Neural cell (in vitro differentiated cells): Measurements from ENCODE around the gene SEMA3F. TPM values are rescaled to one million over a fixed set of nuclear protein-coding genes. Genes with fewer than 3 reads are reported as not detected.

Experiments used
- H2AFZ ChIP-seq: fragments of 200-600, 300-800 bp; sonication (generic), shearing (Covaris generic); 2 replicates; pipeline ENCODE4 v1.6.0; 2014; ENCODE audit warnings: low read depth, mild to moderate bottlenecking, antibody characterized with exemption, low read length, moderate library complexity
- H3F3A ChIP-seq: fragments of 200-600 bp; shearing (Covaris generic); 2 replicates; pipeline ENCODE4 v1.6.1; 2016; ENCODE audit warnings: mild to moderate bottlenecking, moderate library complexity, mixed read lengths, antibody characterized with exemption, low read length; ENCODE audit not compliant: insufficient read depth, poor library complexity, severe bottlenecking
- H3K27ac ChIP-seq: fragments of 200-600, 300-800 bp; sonication (generic), shearing (Covaris generic); 2 replicates; pipeline ENCODE4 v1.5.1; 2014; ENCODE audit warnings: mild to moderate bottlenecking, low read length, moderate library complexity
- H3K27me3 ChIP-seq: fragments of 300-800, 200-600 bp; sonication (generic), shearing (Covaris generic); 2 replicates; pipeline ENCODE4 v1.6.0; 2014; ENCODE audit warnings: mild to moderate bottlenecking, low read depth, low read length, moderate library complexity; ENCODE audit not compliant: insufficient read depth
- H3K36me3 ChIP-seq: fragments of 300-800, 200-600 bp; sonication (generic), shearing (Covaris generic); 2 replicates; pipeline ENCODE4 v1.5.1; 2014; ENCODE audit warnings: mild to moderate bottlenecking, antibody characterized with exemption, low read length, moderate library complexity; ENCODE audit not compliant: insufficient read depth
- H3K4me2 ChIP-seq: fragments of 300-800, 200-600 bp; sonication (generic), shearing (Covaris generic); 2 replicates; pipeline ENCODE4 v1.6.0; 2014; ENCODE audit warnings: mild to moderate bottlenecking, low read length
- H3K4me3 ChIP-seq: fragments of 300-800, 200-600 bp; sonication (generic), shearing (Covaris generic); 2 replicates; pipeline ENCODE4 v1.5.1; 2014; ENCODE audit warnings: mild to moderate bottlenecking, low read length, moderate library complexity
- H3K79me2 ChIP-seq: fragments of 200-600 bp; shearing (Covaris generic); replicated peaks from 2 replicates; pipeline ENCODE4 v1.6.0; 2014; ENCODE audit warnings: mild to moderate bottlenecking, low read length, moderate library complexity; ENCODE audit not compliant: insufficient read depth
- H3K9ac ChIP-seq: fragments of 300-800, 200-600 bp; sonication (generic), shearing (Covaris generic); 2 replicates; pipeline ENCODE4 v1.6.1; 2016; ENCODE audit warnings: mild to moderate bottlenecking, low read length, mixed read lengths
- H3K9me2 ChIP-seq: fragments of 200-600 bp; shearing (Covaris generic); 2 replicates; pipeline ENCODE4 v1.6.1; 2016; ENCODE audit warnings: mild to moderate bottlenecking, low read length, mixed read lengths; ENCODE audit not compliant: insufficient read depth
- H3K9me3 ChIP-seq: fragments of 200-600, 300-800 bp; sonication (generic), shearing (Covaris generic); 2 replicates; pipeline ENCODE4 v1.6.1; 2016; ENCODE audit warnings: mild to moderate bottlenecking, mixed run types, low read length, moderate library complexity, mixed read lengths
- H4K20me1 ChIP-seq: fragments of 200-600 bp; shearing (Covaris generic); 2 replicates; pipeline ENCODE4 v1.6.1; 2016; ENCODE audit warnings: mild to moderate bottlenecking, mixed run types; ENCODE audit not compliant: insufficient read depth
- EP300 ChIP-seq: fragments of 450-650 bp; conservative IDR thresholded peaks from 2 replicates; pipeline ENCODE4 v1.6.1; 2014; ENCODE audit warnings: antibody characterized with exemption, mild to moderate bottlenecking, moderate library complexity; ENCODE audit not compliant: poor library complexity, severe bottlenecking
- EZH2 ChIP-seq: fragments of 200-600, 300-800 bp; shearing (Covaris generic), sonication (generic); IDR thresholded peaks from 2 replicates; pipeline ENCODE4 v1.6.1; 2014; ENCODE audit warnings: antibody characterized with exemption, low read length, borderline replicate concordance, mild to moderate bottlenecking; ENCODE audit not compliant: insufficient read depth, poor library complexity, severe bottlenecking
- MXI1 ChIP-seq: fragments of 450-650 bp; conservative IDR thresholded peaks from 2 replicates; pipeline ENCODE4 v1.6.1; 2014; ENCODE audit warnings: antibody characterized with exemption, mild to moderate bottlenecking; ENCODE audit not compliant: poor library complexity, severe bottlenecking
- POLR2AphosphoS5 ChIP-seq: IDR thresholded peaks from 2 replicates; pipeline ENCODE4 v1.6.1; 2012
- RAD21 ChIP-seq: fragments of 450-650 bp; conservative IDR thresholded peaks from 2 replicates; pipeline ENCODE4 v1.6.1; 2014; ENCODE audit warnings: antibody characterized with exemption, mild to moderate bottlenecking, moderate library complexity
- SMC3 ChIP-seq: fragments of 450-650 bp; conservative IDR thresholded peaks from 2 replicates; pipeline ENCODE4 v1.6.1; 2014; ENCODE audit warnings: antibody characterized with exemption, mild to moderate bottlenecking, moderate library complexity; ENCODE audit not compliant: poor library complexity
- TAF1 ChIP-seq: IDR thresholded peaks from 2 replicates; pipeline ENCODE4 v1.6.1; 2012; ENCODE audit warnings: low read depth
- polyA plus RNA-seq: library from polyadenylated mRNA; depleted of rRNA; stranded (reverse); fragments of >200 nt; gene quantifications from 2 replicates; pipeline ENCODE4 v1.2.3, GENCODE V29; 2014
- TF ChIP-seq, protein P1 (sequence below): fragments of 450-650 bp; IDR thresholded peaks from 2 replicates; pipeline ENCODE4 v1.5.1; 2014; ENCODE audit warnings: antibody characterized with exemption, mild to moderate bottlenecking, moderate library complexity; ENCODE audit not compliant: poor library complexity, severe bottlenecking
- TF ChIP-seq, protein P2 (sequence below): IDR thresholded peaks from 2 replicates; pipeline ENCODE4 v1.6.1; 2012; ENCODE audit warnings: borderline replicate concordance

SEMA3F gene
- polyA plus RNA-seq, 1 donor from 2014 or later = 17.0 TPM

DNA sequence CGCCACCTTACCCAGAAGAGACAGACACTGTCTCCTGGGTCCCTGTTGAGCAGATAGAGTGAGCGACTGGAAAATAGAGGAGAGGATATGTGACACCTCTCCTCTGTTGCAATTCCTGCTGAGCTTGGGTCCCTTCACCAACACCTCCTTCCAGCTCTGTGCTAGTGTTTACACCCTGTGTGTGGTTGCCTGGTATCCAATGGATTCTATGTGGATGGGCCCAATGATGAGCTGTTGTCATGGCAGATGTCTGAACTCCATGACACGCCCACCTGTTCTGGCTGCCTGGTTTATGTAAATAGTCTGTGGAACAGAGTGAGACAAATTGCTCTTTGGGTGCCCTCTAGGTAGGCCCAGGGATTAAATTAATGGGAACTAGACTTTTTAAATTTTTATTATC is 42.7 kb upstream of the SEMA3F start:
- H3K4me3 ChIP-seq = no peak overlapping the region
- H3F3A ChIP-seq = no peaks in the 10 kb centered on the region
- no peaks in the 10 kb centered on the region for H4K20me1 ChIP-seq
- no peaks in the 10 kb centered on the region for H3K79me2 ChIP-seq
- peaks cover 17% of the 10 kb centered on the region for H3K36me3 ChIP-seq
- no peak overlapping the region for H3K9ac ChIP-seq
- no peak overlapping the region for H3K27ac ChIP-seq
- H3K27me3 ChIP-seq = no peaks in the 10 kb centered on the region
- no peak overlapping the region for H2AFZ ChIP-seq
- H3K9me3 ChIP-seq = no peaks in the 10 kb centered on the region
- TF ChIP-seq, protein P1, sequence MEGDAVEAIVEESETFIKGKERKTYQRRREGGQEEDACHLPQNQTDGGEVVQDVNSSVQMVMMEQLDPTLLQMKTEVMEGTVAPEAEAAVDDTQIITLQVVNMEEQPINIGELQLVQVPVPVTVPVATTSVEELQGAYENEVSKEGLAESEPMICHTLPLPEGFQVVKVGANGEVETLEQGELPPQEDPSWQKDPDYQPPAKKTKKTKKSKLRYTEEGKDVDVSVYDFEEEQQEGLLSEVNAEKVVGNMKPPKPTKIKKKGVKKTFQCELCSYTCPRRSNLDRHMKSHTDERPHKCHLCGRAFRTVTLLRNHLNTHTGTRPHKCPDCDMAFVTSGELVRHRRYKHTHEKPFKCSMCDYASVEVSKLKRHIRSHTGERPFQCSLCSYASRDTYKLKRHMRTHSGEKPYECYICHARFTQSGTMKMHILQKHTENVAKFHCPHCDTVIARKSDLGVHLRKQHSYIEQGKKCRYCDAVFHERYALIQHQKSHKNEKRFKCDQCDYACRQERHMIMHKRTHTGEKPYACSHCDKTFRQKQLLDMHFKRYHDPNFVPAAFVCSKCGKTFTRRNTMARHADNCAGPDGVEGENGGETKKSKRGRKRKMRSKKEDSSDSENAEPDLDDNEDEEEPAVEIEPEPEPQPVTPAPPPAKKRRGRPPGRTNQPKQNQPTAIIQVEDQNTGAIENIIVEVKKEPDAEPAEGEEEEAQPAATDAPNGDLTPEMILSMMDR = no peak
- TF ChIP-seq EP300 = no peak
- no peak for TF ChIP-seq RAD21
- TF ChIP-seq POLR2AphosphoS5 = no peak
- no peak for TF ChIP-seq EZH2
- TF ChIP-seq TAF1 = no peak
- no peak for TF ChIP-seq SMC3
- no peak for TF ChIP-seq MXI1
- TF ChIP-seq, protein P2, sequence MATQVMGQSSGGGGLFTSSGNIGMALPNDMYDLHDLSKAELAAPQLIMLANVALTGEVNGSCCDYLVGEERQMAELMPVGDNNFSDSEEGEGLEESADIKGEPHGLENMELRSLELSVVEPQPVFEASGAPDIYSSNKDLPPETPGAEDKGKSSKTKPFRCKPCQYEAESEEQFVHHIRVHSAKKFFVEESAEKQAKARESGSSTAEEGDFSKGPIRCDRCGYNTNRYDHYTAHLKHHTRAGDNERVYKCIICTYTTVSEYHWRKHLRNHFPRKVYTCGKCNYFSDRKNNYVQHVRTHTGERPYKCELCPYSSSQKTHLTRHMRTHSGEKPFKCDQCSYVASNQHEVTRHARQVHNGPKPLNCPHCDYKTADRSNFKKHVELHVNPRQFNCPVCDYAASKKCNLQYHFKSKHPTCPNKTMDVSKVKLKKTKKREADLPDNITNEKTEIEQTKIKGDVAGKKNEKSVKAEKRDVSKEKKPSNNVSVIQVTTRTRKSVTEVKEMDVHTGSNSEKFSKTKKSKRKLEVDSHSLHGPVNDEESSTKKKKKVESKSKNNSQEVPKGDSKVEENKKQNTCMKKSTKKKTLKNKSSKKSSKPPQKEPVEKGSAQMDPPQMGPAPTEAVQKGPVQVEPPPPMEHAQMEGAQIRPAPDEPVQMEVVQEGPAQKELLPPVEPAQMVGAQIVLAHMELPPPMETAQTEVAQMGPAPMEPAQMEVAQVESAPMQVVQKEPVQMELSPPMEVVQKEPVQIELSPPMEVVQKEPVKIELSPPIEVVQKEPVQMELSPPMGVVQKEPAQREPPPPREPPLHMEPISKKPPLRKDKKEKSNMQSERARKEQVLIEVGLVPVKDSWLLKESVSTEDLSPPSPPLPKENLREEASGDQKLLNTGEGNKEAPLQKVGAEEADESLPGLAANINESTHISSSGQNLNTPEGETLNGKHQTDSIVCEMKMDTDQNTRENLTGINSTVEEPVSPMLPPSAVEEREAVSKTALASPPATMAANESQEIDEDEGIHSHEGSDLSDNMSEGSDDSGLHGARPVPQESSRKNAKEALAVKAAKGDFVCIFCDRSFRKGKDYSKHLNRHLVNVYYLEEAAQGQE = no peak
- no peak overlapping the region for H3K4me2 ChIP-seq
- H3K9me2 ChIP-seq = no peaks in the 10 kb centered on the region

DNA sequence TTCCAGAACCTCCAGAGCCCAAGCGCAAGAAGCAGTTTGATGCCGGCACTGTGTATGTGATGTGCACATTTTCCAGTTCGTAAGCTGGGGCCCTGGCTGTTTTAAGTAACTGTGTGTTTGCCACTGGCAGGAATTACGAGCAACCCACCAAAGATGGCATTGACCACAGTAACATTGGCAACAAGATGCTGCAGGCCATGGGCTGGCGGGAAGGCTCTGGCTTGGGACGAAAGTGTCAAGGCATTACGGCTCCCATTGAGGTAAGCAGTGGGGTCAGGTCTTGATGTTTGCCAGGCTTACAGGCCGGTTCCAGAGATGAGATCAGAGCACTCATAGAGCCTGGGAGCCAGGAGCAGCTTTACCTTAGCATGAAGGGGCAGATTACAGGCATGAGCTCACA is 38.0 kb upstream of the SEMA3F start:
- peaks cover 17% of the 10 kb centered on the region for H3K36me3 ChIP-seq
- TF ChIP-seq, protein P2 = no peak
- TF ChIP-seq MXI1 = no peak
- H3K27me3 ChIP-seq = no peaks in the 10 kb centered on the region
- H3K9me3 ChIP-seq = no peaks in the 10 kb centered on the region
- H2AFZ ChIP-seq = no peak overlapping the region
- H3K4me2 ChIP-seq = no peak overlapping the region
- H3K27ac ChIP-seq = no peak overlapping the region
- no peak overlapping the region for H3K9ac ChIP-seq
- no peaks in the 10 kb centered on the region for H3F3A ChIP-seq
- H4K20me1 ChIP-seq = no peaks in the 10 kb centered on the region
- H3K9me2 ChIP-seq = no peaks in the 10 kb centered on the region
- no peaks in the 10 kb centered on the region for H3K79me2 ChIP-seq
- H3K4me3 ChIP-seq = no peak overlapping the region
